ENCODE measurements around the gene TBCK.
A peak's percentile ranks its signal among the peaks of the same experiment; 100 is the strongest.

Gene TBCK

DNA sequence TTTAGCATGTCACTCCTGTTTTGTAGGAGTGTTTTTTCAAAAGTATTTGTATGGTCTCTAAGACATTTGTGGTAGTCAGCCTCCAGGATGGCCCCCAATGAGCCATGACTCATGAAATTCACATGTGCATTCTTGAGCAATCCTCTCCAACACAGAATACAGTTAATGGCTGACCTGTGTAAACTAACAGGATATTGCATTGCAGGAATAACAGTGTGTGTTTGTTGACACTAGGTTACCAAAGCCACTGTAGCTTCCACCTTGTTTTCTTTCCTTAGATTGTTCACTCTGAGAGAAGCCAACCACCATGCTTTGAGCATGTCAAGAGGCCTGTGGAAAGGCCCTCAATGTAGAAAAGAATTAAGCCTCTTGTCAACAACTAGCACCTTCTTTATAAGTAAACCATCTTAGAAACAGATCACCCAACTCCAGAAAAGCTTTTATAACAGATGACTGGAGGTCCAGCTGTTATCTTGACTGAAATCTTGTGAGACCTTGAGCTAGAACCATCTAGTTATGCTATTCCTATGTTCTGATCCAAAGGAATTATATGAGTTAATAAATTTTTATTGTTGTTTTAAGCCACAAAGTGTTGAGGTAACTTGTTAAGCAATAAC is 28.5 kb downstream of the TBCK start:
- no peak for DNase-seq (ENCODE audit: low read depth, low spot score)

- no peak for DNase-seq (ENCODE audit: low read depth, low spot score)
Measured at GRCh38 chr4:106286611-106287010, 29.4 kb downstream of the TBCK start.

DNA sequence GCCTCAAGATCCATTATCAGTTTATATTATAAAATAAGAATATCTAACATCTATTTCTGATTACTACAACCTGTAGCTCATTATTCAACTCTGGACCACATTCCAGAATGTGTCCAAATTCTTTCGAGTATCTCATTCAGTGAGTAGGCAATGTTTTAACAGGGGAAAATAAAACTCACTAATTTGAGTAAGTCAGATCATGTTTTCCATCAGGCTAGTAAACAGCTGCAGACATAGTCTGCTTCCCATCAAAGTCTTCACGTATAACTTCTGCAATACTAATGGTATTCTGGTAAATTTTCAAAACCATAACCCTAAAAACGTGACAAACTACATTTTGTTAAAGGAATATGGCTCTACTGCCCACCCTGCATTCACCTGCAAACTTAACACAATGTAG is 31.8 kb downstream of the TBCK start:
- DNase-seq (ENCODE audit: low read depth, low spot score), result no peak

DNA sequence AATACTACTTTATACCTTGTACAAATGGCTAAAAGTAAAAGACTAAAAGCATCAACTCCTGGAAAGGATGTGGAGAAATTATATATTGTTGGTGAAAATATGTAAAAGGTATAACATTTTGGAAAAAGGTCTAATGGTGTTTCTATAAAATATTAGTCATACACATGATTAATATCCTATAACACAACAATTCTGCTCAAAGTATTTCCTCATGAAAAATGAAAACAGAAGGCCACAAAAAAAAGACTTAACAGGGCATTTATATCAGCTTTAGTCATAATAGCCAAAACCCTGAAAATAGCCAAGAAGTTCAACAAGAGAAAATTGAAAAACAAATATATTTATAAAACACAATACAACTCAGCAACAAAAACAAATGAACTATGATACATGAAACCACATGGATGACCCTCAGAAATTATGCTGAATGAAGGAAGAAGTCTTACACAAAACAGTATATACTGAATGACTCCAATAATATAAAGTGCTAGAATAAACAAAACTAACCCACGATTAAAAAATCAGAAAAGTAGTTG is 38.8 kb downstream of the TBCK start:
- DNase-seq (ENCODE audit: low read depth, low spot score), result no peak

DNA sequence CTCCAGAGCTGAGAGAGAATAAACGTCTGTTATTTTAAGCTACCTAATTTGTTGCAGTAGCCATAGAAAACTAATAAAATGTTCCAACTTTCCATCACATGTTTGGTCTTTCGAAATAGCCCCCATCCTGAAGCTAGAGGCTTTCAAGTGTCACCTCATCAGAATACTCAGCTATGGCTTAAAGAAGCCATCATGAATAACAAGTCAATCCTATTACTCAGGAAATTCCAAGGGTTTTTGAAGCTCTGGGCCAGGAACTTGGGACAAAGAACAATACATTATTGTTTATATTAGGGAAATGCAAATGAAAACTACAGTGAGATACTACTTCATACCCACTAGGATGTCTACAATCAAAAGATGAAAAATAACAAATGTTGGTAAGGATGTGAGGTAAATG is 42.2 kb downstream of the TBCK start:
- no peak for DNase-seq (ENCODE audit: low read depth, low spot score)

- DNase-seq (ENCODE audit: low read depth, low spot score), result no peak
Measured at GRCh38 chr4:106270736-106271135, 45.3 kb downstream of the TBCK start.

GRCh38 chr4:106269711-106270110 is 46.3 kb downstream of the TBCK start:
- no peak for DNase-seq (ENCODE audit: low read depth, low spot score)

GRCh38 chr4:106268786-106269185 is 47.2 kb downstream of the TBCK start:
- no peak for DNase-seq (ENCODE audit: low read depth, low spot score)

DNA sequence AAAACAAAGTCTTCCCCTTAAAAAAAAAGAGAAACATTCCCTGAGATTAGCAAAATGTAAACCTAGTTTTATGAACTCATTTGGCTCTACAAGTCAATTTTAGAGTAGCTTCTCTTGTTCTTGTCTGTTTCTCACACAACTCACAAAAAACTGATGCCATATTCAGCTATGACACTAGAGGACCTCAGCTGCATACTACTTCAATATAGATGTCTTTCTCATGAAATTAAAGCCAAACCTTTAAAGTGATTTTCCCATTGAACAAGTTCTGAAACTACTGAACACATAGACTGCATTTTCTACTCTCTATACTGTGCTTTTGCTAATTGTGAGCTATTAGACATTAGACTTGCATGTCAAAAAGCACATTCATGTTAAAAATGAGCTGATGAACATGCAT is 49.8 kb downstream of the TBCK start:
- DNase-seq (ENCODE audit: low read depth, low spot score), result no peak

DNA sequence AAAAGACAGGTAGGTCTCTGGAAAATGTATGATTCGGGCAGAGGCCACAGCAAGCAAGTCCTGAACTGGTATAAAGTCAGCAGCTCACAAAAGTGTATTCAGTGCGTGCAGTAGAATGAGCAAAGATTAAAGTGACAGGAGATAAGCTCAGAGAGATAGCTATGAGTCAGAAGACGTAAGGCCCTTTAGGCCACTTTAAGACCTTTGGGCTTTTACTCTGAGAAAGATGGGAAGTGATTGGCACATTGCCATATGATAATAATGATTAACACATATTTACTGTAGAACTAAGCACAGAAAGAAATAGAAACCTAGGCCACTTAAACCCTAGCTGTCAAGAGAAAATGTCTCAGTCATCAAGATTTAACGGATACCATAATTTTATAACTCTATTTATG is 51.7 kb downstream of the TBCK start:
- no peak for DNase-seq (ENCODE audit: low read depth, low spot score)

GRCh38 chr4:106263594-106264330 is 52.2 kb downstream of the TBCK start:
- no peak for DNase-seq (ENCODE audit: low read depth, low spot score)

GRCh38 chr4:106261980-106262379 is 54.0 kb downstream of the TBCK start:
- no peak for DNase-seq (ENCODE audit: low read depth, low spot score)

DNA sequence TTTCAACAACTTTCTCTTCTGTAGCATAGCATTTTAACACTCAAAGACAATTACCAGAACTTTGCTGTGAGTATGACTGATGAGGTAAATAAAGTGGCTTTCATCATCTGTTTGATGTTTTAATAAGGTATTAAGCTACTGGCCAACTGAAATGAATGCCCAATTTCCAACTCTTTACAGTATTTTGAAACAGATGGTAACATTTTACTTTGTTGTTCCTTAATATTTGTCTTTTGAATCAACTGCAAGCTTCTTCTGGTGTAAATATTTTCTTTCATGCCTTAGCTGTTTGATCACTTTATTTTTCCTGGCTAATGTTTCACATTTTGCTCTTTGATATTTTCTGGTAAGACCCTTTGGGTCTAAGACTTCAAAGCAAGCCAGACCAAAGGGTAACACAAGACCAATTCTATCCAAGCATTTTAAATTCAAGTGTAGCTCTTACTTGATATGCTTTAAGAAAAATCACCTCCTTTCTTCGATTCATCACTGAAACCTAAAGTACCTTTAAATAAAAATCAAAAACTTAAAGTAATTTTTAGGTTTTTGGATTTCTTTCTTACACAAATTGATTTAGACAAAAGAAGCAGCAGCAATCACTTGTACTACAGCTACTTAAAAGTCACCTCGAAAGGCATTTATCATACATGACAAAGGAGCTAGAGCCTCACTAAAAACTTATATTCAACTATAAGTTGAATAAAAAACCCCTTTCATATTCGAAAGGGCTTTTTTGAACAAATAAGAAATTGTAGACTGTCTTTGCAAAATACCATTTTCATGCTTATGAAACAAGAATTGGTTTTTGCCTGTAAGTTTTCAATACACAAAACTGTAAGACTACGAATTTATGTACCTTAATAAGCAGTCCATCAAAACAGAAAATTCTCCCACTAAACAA is 57.6 kb downstream of the TBCK start:
- DNase-seq (ENCODE audit: low read depth, low spot score), result no peak

DNA sequence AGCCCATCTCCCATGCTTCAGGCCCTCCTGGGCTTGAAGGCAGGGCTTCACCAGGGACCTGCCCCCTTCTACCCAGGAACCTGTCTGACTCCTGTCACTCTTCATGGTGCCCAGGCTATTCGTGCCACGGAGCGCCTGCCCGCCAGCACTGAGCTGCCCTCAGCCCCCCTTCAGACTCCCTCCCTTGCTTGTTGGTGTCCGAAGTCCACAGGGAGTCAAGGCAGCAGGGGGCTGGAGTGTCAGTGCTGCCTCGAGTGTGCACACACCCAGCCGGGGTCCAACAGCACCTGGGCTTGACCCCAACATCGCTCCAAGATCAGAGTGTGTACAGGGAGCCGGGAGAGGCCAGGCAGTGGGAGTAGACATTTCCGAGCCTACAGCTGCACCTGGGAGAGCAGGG is 59.8 kb downstream of the TBCK start:
- no peak for DNase-seq (ENCODE audit: low read depth, low spot score)

GRCh38 chr4:106255195-106255594 is 60.8 kb downstream of the TBCK start:
- DNase-seq (ENCODE audit: low read depth, low spot score), result no peak

DNA sequence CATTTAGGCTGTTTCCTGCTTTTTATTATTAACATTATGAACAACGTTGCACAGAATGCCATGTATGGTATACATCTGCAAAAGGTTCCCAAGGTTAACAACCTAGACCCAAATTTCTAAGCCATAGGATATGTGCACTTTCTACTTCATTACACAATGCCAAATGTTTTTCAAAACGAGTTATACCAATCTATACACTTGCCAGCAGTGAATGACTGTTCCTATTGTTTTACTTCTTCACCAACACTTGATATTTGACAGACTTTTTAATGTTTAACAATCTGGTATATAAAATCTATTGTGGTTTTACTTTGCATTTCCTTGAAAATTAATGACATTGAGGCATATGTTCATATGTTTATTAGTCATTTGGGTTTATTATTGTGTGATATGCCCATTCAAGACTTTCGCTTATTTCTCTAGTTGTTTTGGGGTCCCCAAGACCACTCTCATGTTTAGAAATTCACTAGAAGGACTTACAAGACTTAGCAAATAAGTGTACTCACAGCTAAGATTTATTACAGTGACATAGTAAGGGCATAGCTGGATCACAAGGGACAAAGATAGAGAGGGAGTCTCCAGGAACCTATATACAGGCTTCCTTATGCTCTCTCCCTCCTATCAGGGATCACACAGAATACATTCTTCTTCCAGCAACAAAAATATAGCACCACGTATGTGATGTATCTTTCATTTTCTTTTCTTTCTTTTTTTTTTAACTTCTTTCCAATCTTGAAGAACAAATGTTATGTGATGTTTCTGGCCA is 62.5 kb downstream of the TBCK start:
- DNase-seq (ENCODE audit: low read depth, low spot score), result no peak

GRCh38 chr4:106247600-106247999 is 68.4 kb downstream of the TBCK start:
- DNase-seq (ENCODE audit: low read depth, low spot score), result no peak

DNA sequence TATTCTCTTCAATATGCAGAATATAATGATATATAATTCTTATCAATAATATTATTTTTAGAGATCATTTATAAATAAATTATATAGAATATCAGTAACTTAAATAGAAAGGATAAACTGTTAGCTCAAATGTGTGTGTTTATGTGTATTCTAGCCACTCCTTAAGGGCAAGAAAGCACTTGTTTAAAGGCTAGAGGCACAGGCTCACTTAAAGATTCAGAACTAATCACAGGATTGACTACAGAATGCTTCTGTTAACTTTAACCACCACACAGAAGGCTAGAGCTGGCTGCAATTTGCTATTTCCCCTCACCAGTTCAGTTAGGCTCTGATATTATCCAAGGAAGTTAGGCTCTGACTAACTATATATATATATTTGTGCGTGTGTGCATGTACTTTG is 69.6 kb downstream of the TBCK start:
- no peak for DNase-seq (ENCODE audit: low read depth, low spot score)

GRCh38 chr4:106245176-106245575 is 70.8 kb downstream of the TBCK start:
- DNase-seq (ENCODE audit: low read depth, low spot score), result peak; percentile 40

DNA sequence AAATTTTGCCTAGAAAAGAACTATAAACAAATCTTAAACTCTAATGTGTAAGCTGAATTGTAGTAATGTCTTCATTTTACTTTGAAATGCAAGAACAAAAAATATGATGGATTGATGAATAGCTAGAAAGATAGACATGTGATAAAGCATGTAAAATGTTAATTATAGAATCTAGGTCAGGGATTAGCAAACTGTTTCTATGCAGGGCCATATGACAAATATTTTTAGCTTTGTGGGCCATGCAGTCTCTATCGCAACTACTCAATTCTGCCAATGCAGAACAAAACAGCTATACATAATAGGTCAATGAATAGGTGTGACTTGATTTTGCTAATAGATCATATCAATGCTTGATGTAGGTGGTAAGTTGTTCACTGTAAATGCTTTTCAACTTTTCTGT is 75.3 kb downstream of the TBCK start:
- no peak for DNase-seq (ENCODE audit: low read depth, low spot score)

DNA sequence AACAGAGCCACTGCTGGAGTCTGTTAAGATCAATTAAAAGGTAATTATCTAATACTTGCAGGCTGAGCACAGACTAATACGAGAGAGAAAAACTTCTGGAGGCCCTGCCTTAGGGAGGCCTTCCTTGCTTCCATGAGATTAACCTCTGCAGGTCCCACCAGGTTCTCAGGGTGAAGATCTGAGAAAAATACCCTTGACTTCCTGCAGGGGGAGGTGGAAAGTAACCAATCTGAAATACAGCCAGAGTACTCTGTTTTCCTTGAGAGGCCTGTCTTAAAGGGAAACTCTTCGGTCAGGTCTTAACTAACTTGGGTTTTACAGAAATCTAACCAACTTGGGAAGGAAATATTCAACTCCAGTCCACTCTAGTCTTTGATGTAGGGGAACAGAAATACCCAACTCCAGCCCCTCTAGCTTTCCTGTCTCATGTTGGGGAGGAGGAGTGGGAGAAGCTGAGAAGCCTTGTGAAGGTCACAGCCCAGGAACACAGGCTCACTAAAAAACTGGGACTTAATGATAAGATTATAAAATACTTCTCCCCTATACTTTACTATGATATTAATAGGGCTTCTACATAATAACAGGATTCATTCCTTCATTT is 77.1 kb downstream of the TBCK start:
- DNase-seq (ENCODE audit: low read depth, low spot score), result peak; percentile 67
